HEK293T (cell line): Measurements from ENCODE around the gene DYNLT5.

Experiments used
- ARNT ChIP-seq: fragments of 450-650 bp; IDR thresholded peaks from 2 replicates; pipeline ENCODE4 v1.6.1; 2017; ENCODE audit warnings: mild to moderate bottlenecking
- FOXA1 ChIP-seq: fragments of 450-650 bp; IDR thresholded peaks from 2 replicates; pipeline ENCODE4 v1.6.1; 2016; ENCODE audit warnings: mild to moderate bottlenecking
- FOXM1 ChIP-seq: fragments of 450-650 bp; IDR thresholded peaks from 2 replicates; pipeline ENCODE4 v1.6.1; 2017; ENCODE audit warnings: mild to moderate bottlenecking, borderline replicate concordance

- no peak for TF ChIP-seq FOXM1
- no peak for TF ChIP-seq FOXA1
- TF ChIP-seq ARNT: no peak
Observed at GRCh38 chr1:66824771-66825170, 72.5 kb downstream of the DYNLT5 start.
